HepG2 (cell line): ENCODE measurements around the gene B4GALT4.

Experiments used
- CTCF ChIP-seq: sonication (generic); formaldehyde crosslinking; IDR thresholded peaks from 2 replicates; pipeline ENCODE4 v1.5.0; 2020; ENCODE audit warnings: mild to moderate bottlenecking, missing genetic modification reagents, moderate library complexity
- POLR2AphosphoS5 ChIP-seq: IDR thresholded peaks from 2 replicates; pipeline ENCODE4 v1.6.1; 2012; ENCODE audit warnings: low read depth, low read length
- RELA ChIP-seq: sonication (generic); formaldehyde crosslinking; IDR thresholded peaks from 2 replicates; pipeline ENCODE4 v1.4.0; 2020; ENCODE audit warnings: missing genetic modification reagents
- REST ChIP-seq, 2 experiments: IDR thresholded peaks; 2 replicates each; pipeline ENCODE4 v1.6.1; 2011 to 2012; ENCODE audit warnings: low read length in 2 of 2, borderline replicate concordance in 1 of 2, low read depth in 1 of 2, mild to moderate bottlenecking in 1 of 2, moderate library complexity in 1 of 2
- RFX5 ChIP-seq: IDR thresholded peaks from 2 replicates; pipeline ENCODE4 v1.6.1; 2011; ENCODE audit warnings: low read depth, low read length, improper control_type of control experiment
- SP1 ChIP-seq, 2 experiments: fragments of 450-650 bp in 1 of 2; sonication (generic) in 1 of 2; formaldehyde crosslinking in 1 of 2; IDR thresholded peaks; 2 replicates each; pipeline versions ENCODE4 v1.4.0 to v1.6.1; 2016 to 2020; ENCODE audit warnings: missing genetic modification reagents in 1 of 2
- TBP ChIP-seq: sonication (generic); formaldehyde crosslinking; IDR thresholded peaks from 2 replicates; pipeline ENCODE4 v1.5.0; 2020; ENCODE audit warnings: missing genetic modification reagents
- ZFP36L2 ChIP-seq: sonication (generic); formaldehyde crosslinking; IDR thresholded peaks from 2 replicates; pipeline ENCODE4 v1.4.0; 2020; ENCODE audit warnings: missing genetic modification reagents
- ZNF556 ChIP-seq: sonication (generic); formaldehyde crosslinking; IDR thresholded peaks from 2 replicates; pipeline ENCODE4 v1.4.0; 2020; ENCODE audit warnings: mild to moderate bottlenecking, missing genetic modification reagents, borderline replicate concordance

GRCh38 chr3:119229190-119229589 is 11.5 kb downstream of the B4GALT4 start:
- TF ChIP-seq CTCF (no peak), POLR2AphosphoS5 (no peak), ZNF556 (CRISPR knock-in tag) (no peak), RELA (CRISPR knock-in tag) (no peak), REST (IDR thresholded peaks at IDR 0.05; ENCODE audit: borderline replicate concordance in 1 of 2, low read depth in 1 of 2, low read length in 2 of 2) (no peak), SP1 (IDR thresholded peaks at IDR 0.05) (no peak), SP1 (CRISPR knock-in tag; IDR thresholded peaks at IDR 0.05) (no peak), TBP (CRISPR knock-in tag) (no peak), ZFP36L2 (CRISPR knock-in tag) (no peak), RFX5 (no peak)
